CD14-positive monocyte (primary cell): Measurements from ENCODE around the gene HEXA. TPM values are rescaled to one million over a fixed set of nuclear protein-coding genes. Genes with fewer than 3 reads are reported as not detected.

ENCODE experiments used
- DNase-seq, 3 donors: peaks; one replicate each; pipeline ENCODE4 v3.0.0-alpha.2; 2011 to 2022
- H2AFZ ChIP-seq: 2 replicates; pipeline ENCODE4 v1.6.0; 2012; ENCODE audit warnings: mild to moderate bottlenecking, low read depth, low read length, inconsistent platforms; ENCODE audit not compliant: insufficient read depth, poor library complexity, severe bottlenecking
- H3K27ac ChIP-seq, 2 donors: 1 replicate in 1 of 2; 2 replicates in 1 of 2; pipeline ENCODE4 v1.5.1; 2012 to 2013; ENCODE audit warnings: low read length in 2 of 2, control low read depth in 1 of 2, inconsistent platforms in 1 of 2, low read depth in 1 of 2, mild to moderate bottlenecking in 1 of 2
- H3K27me3 ChIP-seq, 2 donors: one replicate each; pipeline versions ENCODE4 v1.6.0 to v1.6.1; 2011 to 2013; ENCODE audit warnings: low read length in 2 of 2; ENCODE audit not compliant: control insufficient read depth in 2 of 2, insufficient read depth in 2 of 2
- H3K36me3 ChIP-seq, 2 donors: replicated peaks in 1 of 2; 1 replicate in 1 of 2; 2 replicates in 1 of 2; pipeline versions ENCODE4 v1.5.1 to v1.6.1; 2012 to 2013; ENCODE audit warnings: low read length in 2 of 2, control low read depth in 1 of 2, inconsistent platforms in 1 of 2, mild to moderate bottlenecking in 1 of 2; ENCODE audit not compliant: insufficient read depth in 2 of 2, control insufficient read depth in 1 of 2
- H3K4me1 ChIP-seq, 2 donors: 1 replicate in 1 of 2; 2 replicates in 1 of 2; pipeline versions ENCODE4 v1.5.1 to v1.6.1; 2012 to 2013; ENCODE audit warnings: low read length in 2 of 2, control low read depth in 1 of 2, inconsistent platforms in 1 of 2, mild to moderate bottlenecking in 1 of 2, moderate library complexity in 1 of 2; ENCODE audit not compliant: insufficient read depth in 2 of 2, control insufficient read depth in 1 of 2
- H3K4me2 ChIP-seq: replicated peaks from 2 replicates; pipeline ENCODE3; 2012; ENCODE audit warnings: low read length, moderate library complexity, mild to moderate bottlenecking; ENCODE audit not compliant: poor library complexity, severe bottlenecking; ENCODE audit errors: extremely low read depth
- H3K4me3 ChIP-seq, 3 experiments: fragments of 200-600 bp in 1 of 3; sonication (generic) in 1 of 3; replicated peaks in 1 of 3; 1 replicate in 2 of 3; 2 replicates in 1 of 3; pipeline ENCODE4 v1.5.1; 2011 to 2013; ENCODE audit warnings: low read length in 3 of 3, mild to moderate bottlenecking in 3 of 3, control low read depth in 2 of 3, low read depth in 2 of 3, inconsistent platforms in 1 of 3, moderate library complexity in 1 of 3
- H3K79me2 ChIP-seq: 2 replicates; pipeline ENCODE4 v1.6.0; 2012; ENCODE audit warnings: mild to moderate bottlenecking, control low read depth, inconsistent platforms, low read length, moderate library complexity; ENCODE audit not compliant: insufficient read depth
- H3K9ac ChIP-seq: 2 replicates; pipeline ENCODE4 v1.6.0; 2017; ENCODE audit warnings: low read length, mild to moderate bottlenecking; ENCODE audit not compliant: insufficient read depth, poor library complexity, severe bottlenecking
- H3K9me3 ChIP-seq, 2 donors: replicated peaks in 1 of 2; 1 replicate in 1 of 2; 2 replicates in 1 of 2; pipeline versions ENCODE4 v1.5.1 to v1.6.1; 2012 to 2013; ENCODE audit warnings: low read length in 2 of 2, control low read depth in 1 of 2; ENCODE audit not compliant: control insufficient read depth in 1 of 2, insufficient read depth in 1 of 2
- H4K20me1 ChIP-seq: 2 replicates; pipeline ENCODE4 v1.6.0; 2012; ENCODE audit warnings: mild to moderate bottlenecking, low read length, control low read depth, moderate library complexity; ENCODE audit not compliant: insufficient read depth
- H3K27ac Mint-ChIP-seq, 7 donors: one replicate each; pipeline ENCODE4 v1.8.0; 2020; ENCODE audit warnings: mild to moderate bottlenecking in 7 of 7, mixed read lengths in 7 of 7, moderate library complexity in 6 of 7, inconsistent platforms in 2 of 7
- H3K27me3 Mint-ChIP-seq, 3 donors: one replicate each; pipeline ENCODE4 v1.8.0; 2021 to 2022; ENCODE audit warnings: low read depth in 3 of 3, mild to moderate bottlenecking in 3 of 3, mixed read lengths in 3 of 3, moderate library complexity in 3 of 3, inconsistent platforms in 1 of 3
- H3K36me3 Mint-ChIP-seq, 2 donors: one replicate each; pipeline ENCODE4 v1.8.0; 2020; ENCODE audit warnings: mixed read lengths in 2 of 2, inconsistent platforms in 1 of 2, mild to moderate bottlenecking in 1 of 2
- H3K4me1 Mint-ChIP-seq: one replicate; pipeline ENCODE4 v1.8.0; 2020; ENCODE audit warnings: mild to moderate bottlenecking, mixed read lengths
- H3K4me3 Mint-ChIP-seq, 2 donors: one replicate each; pipeline ENCODE4 v1.8.0; 2020; ENCODE audit warnings: mild to moderate bottlenecking in 2 of 2, mixed read lengths in 2 of 2, moderate library complexity in 1 of 2
- H3K9me3 Mint-ChIP-seq, 7 donors: one replicate each; pipeline ENCODE4 v1.8.0; 2020 to 2022; ENCODE audit warnings: mixed read lengths in 7 of 7, mild to moderate bottlenecking in 6 of 7, moderate library complexity in 6 of 7, inconsistent platforms in 2 of 7
- WGBS: methylation state at CpG from one replicate; pipeline ENCODE4 v1.1.5; 2013; ENCODE audit warnings: missing lambda C conversion rate; ENCODE audit not compliant: insufficient coverage; 5-methylcytosine and 5-hydroxymethylcytosine counted together
- intact Hi-C, 2 donors: fragments of 100-400 bp; cut with micrococcal nuclease; formaldehyde crosslinking; loops; one replicate each; pipeline versions ENCODE4 v1.15.0 to v1.15.1; 2023
- polyA plus RNA-seq, 3 donors: library from polyadenylated mRNA; depleted of rRNA in 1 of 3; unstranded in 2 of 3; stranded (reverse) in 1 of 3; fragments of 300-500 nt in 2 of 3; fragments of >200 nt in 1 of 3; fragmentation: Illumina TruSeq in 2 of 3; gene quantifications; 1 replicate in 2 of 3; 2 replicates in 1 of 3; pipeline ENCODE4 v1.2.3, GENCODE V29; 2012 to 2021
- TF ChIP-seq, protein P1 (sequence below): fragments of 200-600 bp; IDR thresholded peaks from one replicate; pipeline ENCODE4 v1.8.0; 2022; ENCODE audit warnings: antibody characterized with exemption, mild to moderate bottlenecking

Gene HEXA
- polyA plus RNA-seq, 3 donors = 164 to 192 (median 186) TPM

DNA sequence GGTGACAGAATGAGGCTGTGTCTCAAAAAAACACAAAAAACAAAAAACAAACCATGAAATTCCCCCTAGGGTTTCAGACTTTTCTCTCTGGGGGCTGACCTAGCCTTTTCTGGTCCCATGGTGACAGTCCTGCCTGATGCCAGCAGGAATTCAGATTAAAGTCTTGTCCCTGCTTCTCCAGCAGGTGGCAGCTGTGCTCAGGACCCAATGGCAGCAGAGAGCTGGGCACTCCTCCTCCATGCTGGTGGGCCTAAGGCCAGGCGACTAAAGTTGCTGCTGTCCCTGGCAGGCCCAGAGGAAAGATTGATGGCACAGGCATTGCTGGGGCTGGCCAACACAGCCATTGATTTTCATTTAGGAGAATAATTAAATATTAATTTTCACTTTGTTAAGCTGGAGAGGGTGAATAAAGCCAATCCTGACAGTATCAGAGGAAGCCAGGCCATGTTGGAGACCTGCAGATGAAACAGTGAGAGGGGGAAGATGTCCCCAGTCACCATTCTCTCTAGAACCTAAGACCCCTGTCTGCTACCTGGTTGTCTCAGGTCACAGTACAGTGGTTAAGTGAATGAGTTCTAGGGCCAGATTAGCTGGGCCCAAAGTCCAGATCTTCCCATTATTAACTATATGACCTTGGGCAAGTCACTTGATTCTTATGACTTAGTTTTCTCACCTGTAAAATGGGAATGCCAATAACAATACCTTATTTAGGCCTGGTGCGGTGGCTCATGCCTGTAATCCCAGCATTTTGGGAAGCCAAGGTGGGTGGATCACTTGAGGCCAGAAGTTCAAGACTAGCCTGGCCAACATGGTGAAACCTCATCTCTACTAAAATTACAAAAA, 63.0 kb downstream of the HEXA start:
- H3K9me3 ChIP-seq = no peaks in the 10 kb centered on the region
- H3K27ac ChIP-seq = no peak overlapping the region
- intact Hi-C loops = loop anchor here (10.0 kb wide), 4 partner anchors 62 to 362 kb away; partner anchors contain the start of genes ARIH1 (in 1 of the 2) and HEXA (in 1 of the 2)
- H2AFZ ChIP-seq = no peak overlapping the region
- no CpG with 5 or more reads among the region's 2 CpGs for WGBS
- peaks cover 1 to 4% (median 3%) of the 10 kb centered on the region in 3 donors for H3K27me3 Mint-ChIP-seq
- no peak overlapping the region for H3K4me3 ChIP-seq
- TF ChIP-seq, protein P1, sequence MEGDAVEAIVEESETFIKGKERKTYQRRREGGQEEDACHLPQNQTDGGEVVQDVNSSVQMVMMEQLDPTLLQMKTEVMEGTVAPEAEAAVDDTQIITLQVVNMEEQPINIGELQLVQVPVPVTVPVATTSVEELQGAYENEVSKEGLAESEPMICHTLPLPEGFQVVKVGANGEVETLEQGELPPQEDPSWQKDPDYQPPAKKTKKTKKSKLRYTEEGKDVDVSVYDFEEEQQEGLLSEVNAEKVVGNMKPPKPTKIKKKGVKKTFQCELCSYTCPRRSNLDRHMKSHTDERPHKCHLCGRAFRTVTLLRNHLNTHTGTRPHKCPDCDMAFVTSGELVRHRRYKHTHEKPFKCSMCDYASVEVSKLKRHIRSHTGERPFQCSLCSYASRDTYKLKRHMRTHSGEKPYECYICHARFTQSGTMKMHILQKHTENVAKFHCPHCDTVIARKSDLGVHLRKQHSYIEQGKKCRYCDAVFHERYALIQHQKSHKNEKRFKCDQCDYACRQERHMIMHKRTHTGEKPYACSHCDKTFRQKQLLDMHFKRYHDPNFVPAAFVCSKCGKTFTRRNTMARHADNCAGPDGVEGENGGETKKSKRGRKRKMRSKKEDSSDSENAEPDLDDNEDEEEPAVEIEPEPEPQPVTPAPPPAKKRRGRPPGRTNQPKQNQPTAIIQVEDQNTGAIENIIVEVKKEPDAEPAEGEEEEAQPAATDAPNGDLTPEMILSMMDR = peak; percentile 86
- no peaks in the 10 kb centered on the region for H3K9me3 Mint-ChIP-seq
- peak overlapping the region in 1 of 7 donors; percentile 37 for H3K27ac Mint-ChIP-seq
- H3K4me1 Mint-ChIP-seq = no peaks in the 10 kb centered on the region
- H3K9ac ChIP-seq = no peak overlapping the region
- H3K79me2 ChIP-seq = no peaks in the 10 kb centered on the region
- no peaks in the 10 kb centered on the region for H3K36me3 ChIP-seq
- H3K36me3 Mint-ChIP-seq = no peaks in the 10 kb centered on the region
- DNase-seq = peak; percentile 58 to 72 (median 71)
- no peaks in the 10 kb centered on the region for H4K20me1 ChIP-seq
- H3K4me2 ChIP-seq = no peak overlapping the region
- H3K4me3 Mint-ChIP-seq = no peak overlapping the region
- no peaks in the 10 kb centered on the region for H3K27me3 ChIP-seq
- H3K4me1 ChIP-seq = no peaks in the 10 kb centered on the region

DNA sequence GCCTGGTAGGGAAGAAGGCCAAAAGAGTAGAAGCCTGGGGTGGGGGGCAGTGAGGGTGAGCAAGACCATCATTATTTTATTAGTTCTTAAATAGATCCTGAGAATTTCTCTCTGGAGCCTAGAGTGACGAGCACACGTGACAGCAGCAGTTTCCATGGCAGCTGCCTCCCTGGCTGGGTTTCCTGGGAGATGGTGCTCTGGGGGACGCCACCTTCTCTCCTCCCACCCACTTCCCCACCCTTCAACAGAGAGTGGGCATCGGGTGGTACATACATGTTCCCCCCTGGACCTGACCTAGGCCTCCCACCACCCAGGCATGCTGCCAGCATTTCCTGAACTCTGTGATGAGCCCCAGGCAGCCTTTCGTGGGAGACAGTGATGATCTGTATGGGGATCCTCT, 68.8 kb downstream of the HEXA start:
- Histone ChIP-seq H2AFZ (no peak overlapping the region), H3K4me1 (peaks cover 8 to 10% of the 10 kb centered on the region in 2 donors), H3K9ac (no peak overlapping the region), H3K79me2 (no peaks in the 10 kb centered on the region), H3K9me3 (no peaks in the 10 kb centered on the region), H4K20me1 (no peaks in the 10 kb centered on the region), H3K36me3 (no peaks in the 10 kb centered on the region), H3K27ac (no peak overlapping the region), H3K4me3 (no peak overlapping the region), H3K27me3 (no peaks in the 10 kb centered on the region), H3K4me2 (no peak overlapping the region)
- Mint-ChIP-seq H3K9me3 (no peaks in the 10 kb centered on the region), H3K4me1 (peaks cover 14% of the 10 kb centered on the region), H3K4me3 (no peak overlapping the region), H3K27ac (peak overlapping the region in 3 of 7 donors; percentile 16 to 88 (median 86)), H3K36me3 (no peaks in the 10 kb centered on the region), H3K27me3 (peaks cover 2 to 4% (median 2%) of the 10 kb centered on the region in 3 donors)
- intact Hi-C loops = no loop called here
- DNase-seq = no peak
- TF ChIP-seq, protein P1 = no peak
- WGBS = 43% methylated on average over 3 of the region's 5 CpGs
